ENCODE data around the gene FTSJ3.

FTSJ3 gene

DNA sequence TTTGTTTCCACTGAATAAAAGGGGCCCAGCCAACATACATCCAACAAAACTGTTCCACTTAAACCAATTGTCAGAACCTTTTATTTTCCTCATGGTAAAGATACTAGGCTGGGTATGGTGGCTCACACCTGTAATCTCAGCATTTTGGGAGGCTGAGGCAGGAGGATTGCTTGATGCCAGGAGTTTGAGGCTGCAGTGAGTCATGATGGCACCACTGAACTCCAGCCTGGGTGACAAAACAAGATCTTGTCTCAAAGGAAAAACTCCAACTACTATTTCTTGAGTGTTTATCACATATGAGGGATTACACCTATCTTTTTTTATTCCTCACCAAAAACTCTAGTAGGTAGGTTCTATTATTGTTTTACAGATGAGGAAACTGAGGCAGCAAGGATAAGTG is 4.9 kb downstream of the FTSJ3 start:
- no peak overlapping the region for H3K27ac ChIP-seq (replicated peaks)
- DNase-seq (ENCODE audit: low read depth in 1 of 2, low spot score in 1 of 2) = no peak
- no peak overlapping the region for H3K4me3 ChIP-seq (replicated peaks; ENCODE audit: insufficient read depth, low read length)
- H3K27me3 ChIP-seq (ENCODE audit: insufficient read depth, poor library complexity, severe bottlenecking) = no peaks in the 10 kb centered on the region
- TF ChIP-seq REST (IDR thresholded peaks at IDR 0.05; ENCODE audit: insufficient replicate concordance, low read depth) (no peak), GABPA (IDR thresholded peaks at IDR 0.05; ENCODE audit: low read depth) (no peak), POLR2AphosphoS5 (IDR thresholded peaks at IDR 0.05; ENCODE audit: low read depth) (no peak), SPI1 (IDR thresholded peaks at IDR 0.05; ENCODE audit: borderline replicate concordance, low read depth) (no peak), CTCF (IDR thresholded peaks at IDR 0.05; ENCODE audit: insufficient read depth, low read length) (no peak)

GRCh38 chr17:63821804-63822203 is 5.7 kb downstream of the FTSJ3 start:
- no peak for TF ChIP-seq SPI1 (IDR thresholded peaks at IDR 0.05; ENCODE audit: borderline replicate concordance, low read depth)
- Histone ChIP-seq H3K27ac (replicated peaks) (peak overlapping the region; percentile 24; the same call in 1 of the 2 replicates), H3K27me3 (ENCODE audit: insufficient read depth, poor library complexity, severe bottlenecking) (no peaks in the 10 kb centered on the region), H3K4me3 (replicated peaks; ENCODE audit: insufficient read depth, low read length) (no peak overlapping the region)
- no peak for DNase-seq (ENCODE audit: low read depth in 1 of 2, low spot score in 1 of 2)

GRCh38 chr17:63820963-63821561 is 6.4 kb downstream of the FTSJ3 start:
- peak overlapping the region; percentile 33 for H3K27ac ChIP-seq (replicated peaks)
- no peak overlapping the region for H3K4me3 ChIP-seq (replicated peaks; ENCODE audit: insufficient read depth, low read length)
- no peak for TF ChIP-seq GABPA (IDR thresholded peaks at IDR 0.05; ENCODE audit: low read depth)
- TF ChIP-seq CTCF (IDR thresholded peaks at IDR 0.05; ENCODE audit: insufficient read depth, low read length) = no peak
- no peak for TF ChIP-seq POLR2AphosphoS5 (IDR thresholded peaks at IDR 0.05; ENCODE audit: low read depth)
- no peak for TF ChIP-seq REST (IDR thresholded peaks at IDR 0.05; ENCODE audit: insufficient replicate concordance, low read depth)
- TF ChIP-seq SPI1 (IDR thresholded peaks at IDR 0.05; ENCODE audit: borderline replicate concordance, low read depth) = no peak
- no peaks in the 10 kb centered on the region for H3K27me3 ChIP-seq (ENCODE audit: insufficient read depth, poor library complexity, severe bottlenecking)
- no peak for DNase-seq (ENCODE audit: low read depth in 1 of 2, low spot score in 1 of 2)

- H3K4me3 ChIP-seq (replicated peaks; ENCODE audit: insufficient read depth, low read length) = no peak overlapping the region
- TF ChIP-seq SPI1 (IDR thresholded peaks at IDR 0.05; ENCODE audit: borderline replicate concordance, low read depth) (no peak), CTCF (IDR thresholded peaks at IDR 0.05; ENCODE audit: insufficient read depth, low read length) (no peak), POLR2AphosphoS5 (IDR thresholded peaks at IDR 0.05; ENCODE audit: low read depth) (peak; percentile 56), REST (IDR thresholded peaks at IDR 0.05; ENCODE audit: insufficient replicate concordance, low read depth) (no peak), GABPA (IDR thresholded peaks at IDR 0.05; ENCODE audit: low read depth) (peak; percentile 31; the same call in 1 of the 2 replicates)
- H3K27ac ChIP-seq (replicated peaks) = peak overlapping the region; percentile 33
- DNase-seq (ENCODE audit: low read depth in 1 of 2, low spot score in 1 of 2) = peak in 1 of 2 experiments; percentile 67
- H3K27me3 ChIP-seq (ENCODE audit: insufficient read depth, poor library complexity, severe bottlenecking) = no peaks in the 10 kb centered on the region
These were observed 7.6 kb downstream of the FTSJ3 start for GRCh38 chr17:63819585-63820537.

All from HL-60 (cell line).